ENCODE results near the gene RSL24D1.

The RSL24D1 gene

GRCh38 chr15:55196458-55197361 is at the start of gene RSL24D1:
TSS of gene RSL24D1 (minus strand) at chr15:55196941. CDS start at chr15:55196890, 51 bp downstream.
- Histone ChIP-seq H3K4me1 (ENCODE audit: control insufficient read depth, low read length) (peaks cover 36% of the 10 kb centered on the region), H3K27me3 (ENCODE audit: control insufficient read depth, low read length) (no peaks in the 10 kb centered on the region), H3K9me2 (replicated peaks; ENCODE audit: control insufficient read depth, low read length) (no peaks in the 10 kb centered on the region), H3K27ac (ENCODE audit: low read depth, low read length) (peak within 1 kb of the TSS; percentile 96), H3K79me2 (ENCODE audit: control insufficient read depth, low read length) (peaks cover 51% of the 10 kb centered on the region), H3F3A (ENCODE audit: control insufficient read depth, insufficient read depth) (peaks cover 13% of the 10 kb centered on the region), H3K36me3 (ENCODE audit: control insufficient read depth, low read length) (peaks cover 49% of the 10 kb centered on the region), H3K4me3 (ENCODE audit: low read length) (peak within 1 kb of the TSS; percentile 86), H4K20me1 (ENCODE audit: control insufficient read depth, insufficient read depth, low read depth, low read length) (peaks cover 27% of the 10 kb centered on the region), H3K9me3 (ENCODE audit: control insufficient read depth, insufficient read depth, low read length) (peaks cover 12% of the 10 kb centered on the region; the same call in 1 of the 2 replicates), H3K4me2 (ENCODE audit: low read length) (peak within 1 kb of the TSS; percentile 86)
- TF ChIP-seq EZH2phosphoT487 (IDR thresholded peaks at IDR 0.05; ENCODE audit: borderline replicate concordance, low read length), result no peak
- peak; percentile 60 for TF ChIP-seq CTCF (IDR thresholded peaks at IDR 0.05; ENCODE audit: low read depth, low read length, poor library complexity, severe bottlenecking)

- Histone ChIP-seq H3K36me3 (ENCODE audit: control insufficient read depth, low read length) (no peaks in the 10 kb centered on the region), H4K20me1 (ENCODE audit: control insufficient read depth, insufficient read depth, low read depth, low read length) (no peaks in the 10 kb centered on the region), H3K27ac (ENCODE audit: low read depth, low read length) (no peak overlapping the region), H3K4me3 (ENCODE audit: low read length) (no peak overlapping the region), H3K27me3 (ENCODE audit: control insufficient read depth, low read length) (no peaks in the 10 kb centered on the region), H3K4me2 (ENCODE audit: low read length) (no peak overlapping the region), H3K4me1 (ENCODE audit: control insufficient read depth, low read length) (no peaks in the 10 kb centered on the region), H3F3A (ENCODE audit: control insufficient read depth, insufficient read depth) (no peaks in the 10 kb centered on the region), H3K9me3 (ENCODE audit: control insufficient read depth, insufficient read depth, low read length) (no peaks in the 10 kb centered on the region), H3K9me2 (replicated peaks; ENCODE audit: control insufficient read depth, low read length) (no peaks in the 10 kb centered on the region), H3K79me2 (ENCODE audit: control insufficient read depth, low read length) (no peaks in the 10 kb centered on the region)
- TF ChIP-seq CTCF (IDR thresholded peaks at IDR 0.05; ENCODE audit: low read depth, low read length, poor library complexity, severe bottlenecking) (no peak), EZH2phosphoT487 (IDR thresholded peaks at IDR 0.05; ENCODE audit: borderline replicate concordance, low read length) (no peak)
Observed at GRCh38 chr15:55245059-55245458, 48.3 kb upstream of the RSL24D1 start.

GRCh38 chr15:55241891-55242290 is 45.1 kb upstream of the RSL24D1 start:
- Histone ChIP-seq H3K4me2 (ENCODE audit: low read length) (no peak overlapping the region), H3K9me3 (ENCODE audit: control insufficient read depth, insufficient read depth, low read length) (no peaks in the 10 kb centered on the region), H3K27ac (ENCODE audit: low read depth, low read length) (no peak overlapping the region), H3K36me3 (ENCODE audit: control insufficient read depth, low read length) (no peaks in the 10 kb centered on the region), H3K9me2 (replicated peaks; ENCODE audit: control insufficient read depth, low read length) (no peaks in the 10 kb centered on the region), H3F3A (ENCODE audit: control insufficient read depth, insufficient read depth) (no peaks in the 10 kb centered on the region), H3K4me1 (ENCODE audit: control insufficient read depth, low read length) (no peaks in the 10 kb centered on the region), H4K20me1 (ENCODE audit: control insufficient read depth, insufficient read depth, low read depth, low read length) (no peaks in the 10 kb centered on the region), H3K27me3 (ENCODE audit: control insufficient read depth, low read length) (no peaks in the 10 kb centered on the region), H3K4me3 (ENCODE audit: low read length) (no peak overlapping the region), H3K79me2 (ENCODE audit: control insufficient read depth, low read length) (no peaks in the 10 kb centered on the region)
- TF ChIP-seq EZH2phosphoT487 (IDR thresholded peaks at IDR 0.05; ENCODE audit: borderline replicate concordance, low read length), result no peak
- no peak for TF ChIP-seq CTCF (IDR thresholded peaks at IDR 0.05; ENCODE audit: low read depth, low read length, poor library complexity, severe bottlenecking)
